Cardiac fibroblast (primary cell): ENCODE data around the gene NEURL1B.

Experiments
- DNase-seq, 2 donors: peaks; one replicate each; pipeline versions ENCODE4 v3.0.0 to v3.0.0-alpha.2; 2010; ENCODE audit warnings: low read depth in 2 of 2
- H3K4me3 ChIP-seq, 2 donors: replicated peaks in 1 of 2; 1 replicate in 1 of 2; 2 replicates in 1 of 2; pipeline ENCODE4 v1.5.1; 2011; ENCODE audit warnings: low read depth in 2 of 2, low read length in 2 of 2, mild to moderate bottlenecking in 2 of 2, moderate library complexity in 1 of 2
- TF ChIP-seq, protein P1 (sequence below): IDR thresholded peaks from one replicate; pipeline ENCODE4 v1.5.1; 2011; ENCODE audit warnings: low read depth, mild to moderate bottlenecking, low read length, inconsistent platforms

Gene NEURL1B

DNA sequence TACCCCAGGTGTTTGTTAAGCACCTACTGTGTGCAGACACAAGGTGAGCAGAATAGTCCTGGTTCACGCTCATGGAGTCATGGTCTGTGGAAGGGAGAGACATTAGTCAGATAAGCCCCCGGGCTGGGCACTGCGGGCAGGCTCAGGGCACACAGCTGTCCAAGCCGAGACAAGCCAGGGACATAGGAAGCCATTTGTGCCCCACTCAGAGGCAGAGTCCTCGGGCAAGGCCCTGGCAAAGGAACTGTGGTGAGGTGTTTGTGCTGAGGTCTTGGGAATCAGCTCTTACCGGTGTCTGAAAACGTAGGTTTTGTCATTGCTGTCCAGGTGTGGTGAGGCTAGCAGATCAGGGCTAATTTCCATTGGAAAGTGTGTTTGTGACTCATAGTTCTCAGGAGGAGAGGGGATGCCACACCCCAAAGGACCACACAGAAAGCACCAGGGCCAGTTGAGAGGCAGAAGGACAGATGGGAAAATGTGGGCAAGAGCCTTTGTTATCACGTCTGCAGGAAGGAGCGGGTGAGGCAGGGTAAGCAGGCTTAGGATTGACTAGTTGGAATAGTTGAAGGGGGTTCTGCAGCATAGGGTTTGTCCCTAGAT is 46.1 kb upstream of the NEURL1B start:
- TF ChIP-seq, protein P1, sequence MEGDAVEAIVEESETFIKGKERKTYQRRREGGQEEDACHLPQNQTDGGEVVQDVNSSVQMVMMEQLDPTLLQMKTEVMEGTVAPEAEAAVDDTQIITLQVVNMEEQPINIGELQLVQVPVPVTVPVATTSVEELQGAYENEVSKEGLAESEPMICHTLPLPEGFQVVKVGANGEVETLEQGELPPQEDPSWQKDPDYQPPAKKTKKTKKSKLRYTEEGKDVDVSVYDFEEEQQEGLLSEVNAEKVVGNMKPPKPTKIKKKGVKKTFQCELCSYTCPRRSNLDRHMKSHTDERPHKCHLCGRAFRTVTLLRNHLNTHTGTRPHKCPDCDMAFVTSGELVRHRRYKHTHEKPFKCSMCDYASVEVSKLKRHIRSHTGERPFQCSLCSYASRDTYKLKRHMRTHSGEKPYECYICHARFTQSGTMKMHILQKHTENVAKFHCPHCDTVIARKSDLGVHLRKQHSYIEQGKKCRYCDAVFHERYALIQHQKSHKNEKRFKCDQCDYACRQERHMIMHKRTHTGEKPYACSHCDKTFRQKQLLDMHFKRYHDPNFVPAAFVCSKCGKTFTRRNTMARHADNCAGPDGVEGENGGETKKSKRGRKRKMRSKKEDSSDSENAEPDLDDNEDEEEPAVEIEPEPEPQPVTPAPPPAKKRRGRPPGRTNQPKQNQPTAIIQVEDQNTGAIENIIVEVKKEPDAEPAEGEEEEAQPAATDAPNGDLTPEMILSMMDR = no peak
- H3K4me3 ChIP-seq = no peak overlapping the region
- no peak for DNase-seq

DNA sequence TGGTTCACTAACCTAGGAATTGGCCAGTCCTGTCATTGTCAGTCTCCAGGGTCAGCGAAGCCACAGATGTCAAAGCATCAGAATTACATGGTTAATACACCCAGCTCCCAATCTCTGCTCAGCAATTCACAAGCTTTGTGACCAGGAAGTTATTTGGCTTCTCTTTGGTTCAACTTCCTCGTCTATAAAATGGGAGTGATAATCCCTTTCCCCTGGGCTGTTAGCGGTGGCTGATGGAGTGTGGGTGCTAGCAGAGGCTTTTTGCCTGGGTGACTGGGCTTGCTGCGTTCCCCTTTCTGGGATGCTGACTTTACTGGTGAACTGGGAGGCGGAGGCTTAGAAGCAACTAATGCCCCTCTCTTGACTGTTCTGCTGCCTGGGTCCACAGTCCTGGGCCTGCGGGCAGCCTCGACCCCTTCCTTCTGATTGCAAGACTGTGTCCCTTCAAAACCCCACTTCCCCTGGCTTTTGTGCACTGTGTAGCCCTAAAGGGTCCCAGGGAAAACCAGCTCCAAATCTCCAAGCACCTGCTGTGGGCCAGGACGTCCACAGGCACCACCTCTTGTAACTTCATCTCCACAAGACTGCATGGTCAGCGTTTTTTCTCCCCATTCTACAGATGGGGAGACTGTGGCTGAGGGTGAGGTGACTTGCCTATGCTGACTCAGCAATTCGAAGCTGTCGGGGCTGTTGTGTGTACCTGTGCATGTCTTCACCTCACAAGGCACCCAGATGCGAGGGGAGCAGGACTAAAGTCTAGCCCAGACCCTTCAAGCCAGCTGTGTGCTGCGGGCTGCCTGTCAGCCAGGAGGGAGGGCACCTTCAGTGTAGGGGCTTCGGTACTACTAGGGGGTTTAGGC is 45.2 kb upstream of the NEURL1B start:
- TF ChIP-seq, protein P1 = no peak
- no peak for DNase-seq
- H3K4me3 ChIP-seq = no peak overlapping the region

DNA sequence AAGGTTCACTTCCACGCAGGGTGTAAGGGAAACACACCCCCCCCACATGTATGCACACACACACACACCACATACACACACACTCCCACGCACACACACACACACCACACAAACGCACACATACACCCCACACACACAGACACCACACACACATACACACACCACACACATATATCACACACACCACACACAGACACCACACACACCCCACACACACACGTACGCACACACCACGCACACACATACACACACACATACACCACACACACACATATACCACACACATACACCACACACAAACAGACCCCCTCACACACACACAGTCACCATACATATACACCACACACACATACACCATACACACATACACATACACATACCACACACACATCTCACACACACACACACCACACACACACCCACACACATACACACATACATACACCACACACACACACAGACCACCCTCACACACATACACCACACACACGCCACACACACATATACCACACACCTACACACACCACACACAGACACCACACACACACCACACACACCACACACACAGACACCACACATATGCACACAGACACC is 44.3 kb upstream of the NEURL1B start:
- H3K4me3 ChIP-seq = no peak overlapping the region
- DNase-seq = no peak
- TF ChIP-seq, protein P1 = no peak

DNA sequence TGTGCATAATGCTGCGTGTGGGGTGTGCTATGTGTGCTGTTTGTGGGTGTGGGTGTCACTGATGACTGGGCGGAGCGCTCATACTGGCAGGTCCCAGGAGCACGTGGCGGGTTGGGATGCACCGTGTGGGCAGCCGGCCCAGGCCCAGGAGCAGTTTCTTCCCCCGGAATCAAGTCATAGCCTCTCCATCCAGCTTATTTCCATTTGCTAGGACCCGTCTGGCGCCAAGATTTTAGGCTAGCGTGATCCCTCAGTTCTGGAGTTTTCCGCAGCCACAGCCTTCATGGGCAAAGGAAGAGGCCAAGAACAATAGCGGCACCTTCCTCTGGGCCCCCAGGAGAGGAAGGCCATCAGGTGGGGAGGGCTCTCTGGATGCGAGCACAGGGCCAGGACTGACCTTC is 43.3 kb upstream of the NEURL1B start:
- no peak for DNase-seq
- TF ChIP-seq, protein P1 = no peak
- no peak overlapping the region for H3K4me3 ChIP-seq

DNA sequence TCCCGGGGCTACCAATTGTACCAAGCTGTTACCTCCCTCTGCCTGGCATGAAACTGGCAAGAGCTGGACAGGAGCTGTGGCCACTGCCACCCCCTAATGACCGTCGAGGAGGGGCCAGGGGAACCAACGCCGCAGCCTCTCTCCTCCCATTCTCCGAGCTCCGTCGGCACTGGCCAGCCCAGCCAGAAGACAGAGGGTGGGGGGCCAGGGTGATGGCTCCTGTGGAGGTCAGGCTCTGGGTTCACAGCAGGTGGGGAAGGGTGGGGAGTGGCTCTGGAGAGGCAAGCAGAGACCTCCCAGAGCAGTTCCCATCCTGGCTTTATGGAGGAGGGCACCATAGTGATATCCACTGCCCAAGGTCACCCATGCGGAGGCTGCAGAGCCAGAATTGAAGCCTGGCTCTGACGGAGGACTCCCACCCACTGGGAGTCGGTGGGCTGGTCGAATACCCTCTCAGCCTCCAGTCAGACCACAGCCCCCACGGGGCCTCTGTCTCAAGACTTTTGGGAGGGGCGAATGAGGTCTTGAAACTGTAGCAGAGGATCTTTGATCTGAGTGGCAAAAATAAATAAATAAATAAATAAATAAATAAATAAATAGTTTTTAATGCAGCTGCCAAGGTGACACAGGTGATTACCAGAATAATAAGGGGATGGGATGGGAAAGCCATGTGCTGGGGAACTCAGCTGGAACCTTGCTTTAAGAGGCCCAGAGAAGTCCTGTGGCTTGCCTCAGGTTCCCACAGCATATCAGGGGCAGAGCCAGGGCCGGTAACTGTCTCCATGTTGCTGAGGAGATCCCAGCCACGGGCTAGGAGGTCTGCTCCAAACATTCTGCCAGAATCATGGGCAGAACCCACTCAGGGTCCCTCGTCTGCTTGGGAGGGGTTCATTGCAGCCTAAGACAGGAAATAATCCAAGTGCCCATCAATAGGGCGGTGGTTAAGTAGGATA is 42.5 kb upstream of the NEURL1B start:
- no peak for DNase-seq
- TF ChIP-seq, protein P1 = no peak
- H3K4me3 ChIP-seq = no peak overlapping the region

DNA sequence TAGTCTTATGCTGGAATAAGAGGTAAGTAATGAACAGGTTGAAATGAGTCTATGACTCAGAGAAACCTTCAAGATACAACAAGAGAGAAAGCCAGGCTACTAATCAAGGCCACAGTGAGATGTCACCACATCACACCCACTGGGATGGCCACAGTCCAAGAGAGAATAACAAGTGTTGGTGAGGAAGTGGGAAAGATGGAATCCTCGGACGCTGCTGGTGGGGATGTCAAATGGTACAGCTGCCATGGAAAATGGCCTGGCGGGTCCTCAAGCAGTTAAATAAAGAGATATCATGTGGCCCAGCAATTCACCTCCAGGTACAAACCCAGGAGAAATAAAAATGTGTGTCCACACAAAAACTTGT is 41.9 kb upstream of the NEURL1B start:
- TF ChIP-seq, protein P1 = no peak
- no peak for DNase-seq
- H3K4me3 ChIP-seq = no peak overlapping the region
